ENCODE data around the gene MYO1F.
A peak's percentile ranks its signal among the peaks of the same experiment; 100 is the strongest.
"Not testable (repeated sequence)": the region's sequence is repeated elsewhere in the genome, so short reads cannot be mapped to it uniquely, and the experiment has no call there.

MYO1F gene

GRCh38 chr19:8577247-8577646 lies at the start of gene MYO1F:
Gene MYO1F, minus strand, starts transcription at chr19:8577442. Its CDS starts 133 bp downstream, at chr19:8577309.
- DNase-seq (ENCODE audit: low read depth), result no peak

GRCh38 chr19:8626842-8627241 lies 49.6 kb upstream of the MYO1F start:
- DNase-seq (ENCODE audit: low read depth), result no peak

GRCh38 chr19:8622886-8623285 lies 45.6 kb upstream of the MYO1F start:
- not testable (repeated sequence) for DNase-seq (ENCODE audit: low read depth)

- peak; percentile 21 for DNase-seq (ENCODE audit: low read depth)
Measured at GRCh38 chr19:8618751-8619150, 41.5 kb upstream of the MYO1F start.

GRCh38 chr19:8617984-8618383 lies 40.7 kb upstream of the MYO1F start:
- DNase-seq (ENCODE audit: low read depth), result no peak

- DNase-seq (ENCODE audit: low read depth), result not testable (repeated sequence)
Measured at GRCh38 chr19:8617325-8617724, 40.1 kb upstream of the MYO1F start.

GRCh38 chr19:8616861-8617260 lies 39.6 kb upstream of the MYO1F start:
- no peak for DNase-seq (ENCODE audit: low read depth)

- peak; percentile 54 for DNase-seq (ENCODE audit: low read depth)
Measured at GRCh38 chr19:8615813-8616596, 38.8 kb upstream of the MYO1F start.

DNA sequence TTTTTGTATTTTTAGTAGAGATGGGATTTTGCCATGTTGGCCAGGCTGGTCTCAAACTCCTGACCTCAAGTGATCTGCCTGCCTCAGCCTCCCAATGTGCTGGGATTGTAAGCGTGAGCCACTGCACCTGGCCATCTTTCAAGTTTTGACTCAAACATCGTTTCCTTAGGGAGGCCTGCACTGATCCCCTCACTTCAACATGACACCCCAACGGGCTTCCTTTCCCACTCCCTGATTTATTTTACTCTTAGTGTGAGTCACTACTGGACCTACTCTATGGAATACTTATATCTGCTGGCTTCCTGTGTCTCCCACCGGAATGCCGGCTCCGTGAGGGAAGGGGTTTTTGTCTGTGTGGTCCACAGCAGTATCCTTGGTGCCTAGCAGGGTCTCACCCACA lies 37.8 kb upstream of the MYO1F start:
- DNase-seq (ENCODE audit: low read depth), result no peak

DNA sequence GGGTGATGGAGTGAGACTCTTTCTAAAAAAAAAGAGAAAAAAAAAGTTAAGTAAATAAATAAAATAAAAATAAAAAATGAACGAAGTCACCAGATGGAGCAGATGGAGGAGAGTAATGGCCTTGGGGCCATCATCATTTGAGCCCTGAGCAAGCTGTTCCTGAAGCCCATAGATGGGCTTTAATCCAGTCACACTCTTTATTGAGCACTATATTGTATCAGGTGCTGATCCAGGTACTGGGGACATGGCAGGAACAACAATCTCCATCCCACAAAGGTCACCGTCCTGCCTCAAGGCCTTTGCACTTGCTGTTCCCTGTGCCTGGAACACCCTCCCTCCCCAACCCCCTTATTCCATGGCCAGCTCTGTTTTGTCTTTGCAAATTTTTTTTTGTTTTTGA lies 37.2 kb upstream of the MYO1F start:
- DNase-seq (ENCODE audit: low read depth), result no peak

DNA sequence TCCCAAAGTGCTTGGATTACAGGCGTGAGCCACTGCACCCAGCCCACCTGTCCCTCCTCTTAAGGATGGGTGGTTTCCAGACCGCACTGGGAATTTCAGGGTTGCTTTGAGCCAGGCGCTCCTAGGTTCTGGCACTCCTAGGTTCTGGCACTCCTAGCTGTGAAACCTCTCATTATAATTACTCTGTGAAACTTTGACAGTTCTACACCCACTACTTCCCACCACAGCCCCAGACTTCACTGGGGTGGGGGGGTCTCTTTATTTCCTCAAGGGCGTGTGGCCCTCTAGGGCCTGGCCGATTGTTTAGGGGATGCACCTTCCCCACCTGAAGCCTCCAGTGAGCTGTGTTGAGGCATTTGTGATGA lies 35.5 kb upstream of the MYO1F start:
- no peak for DNase-seq (ENCODE audit: low read depth)

- DNase-seq (ENCODE audit: low read depth), result peak; percentile 76
Measured at GRCh38 chr19:8611877-8612806, 34.9 kb upstream of the MYO1F start.

- no peak for DNase-seq (ENCODE audit: low read depth)
Measured at GRCh38 chr19:8611391-8611876, 34.2 kb upstream of the MYO1F start.

GRCh38 chr19:8610936-8611300 lies 33.7 kb upstream of the MYO1F start:
- no peak for DNase-seq (ENCODE audit: low read depth)

- peak; percentile 21 for DNase-seq (ENCODE audit: low read depth)
Measured at GRCh38 chr19:8610041-8610935, 33.0 kb upstream of the MYO1F start, which contains the start of gene ADAMTS10. Gene ADAMTS10, minus strand, starts transcription at chr19:8610715. Its CDS starts 5,005 bp downstream, at chr19:8605710.

GRCh38 chr19:8609279-8610040 lies 32.2 kb upstream of the MYO1F start:
- DNase-seq (ENCODE audit: low read depth), result peak; percentile 60

DNA sequence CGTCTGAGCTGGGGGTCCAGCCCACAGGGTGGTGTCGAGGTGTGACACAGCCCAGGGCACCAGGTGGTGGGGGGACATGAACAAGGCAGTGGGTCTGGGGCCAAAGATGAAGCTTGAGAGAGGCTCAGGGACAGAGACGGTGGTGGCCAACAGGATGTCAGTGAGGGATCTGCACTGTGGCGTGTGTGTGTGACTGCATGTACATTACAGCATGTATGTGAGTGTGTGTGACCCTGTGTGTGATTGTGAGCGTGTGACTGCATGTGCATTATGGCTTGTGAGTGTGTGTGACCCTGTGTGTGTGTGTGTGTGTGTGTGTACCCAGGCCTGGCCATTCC lies 31.7 kb upstream of the MYO1F start:
- no peak for DNase-seq (ENCODE audit: low read depth)

- peak; percentile 69 for DNase-seq (ENCODE audit: low read depth)
Measured at GRCh38 chr19:8607386-8607785, 30.1 kb upstream of the MYO1F start.

GRCh38 chr19:8605514-8605913 lies 28.3 kb upstream of the MYO1F start:
- no peak for DNase-seq (ENCODE audit: low read depth)

DNA sequence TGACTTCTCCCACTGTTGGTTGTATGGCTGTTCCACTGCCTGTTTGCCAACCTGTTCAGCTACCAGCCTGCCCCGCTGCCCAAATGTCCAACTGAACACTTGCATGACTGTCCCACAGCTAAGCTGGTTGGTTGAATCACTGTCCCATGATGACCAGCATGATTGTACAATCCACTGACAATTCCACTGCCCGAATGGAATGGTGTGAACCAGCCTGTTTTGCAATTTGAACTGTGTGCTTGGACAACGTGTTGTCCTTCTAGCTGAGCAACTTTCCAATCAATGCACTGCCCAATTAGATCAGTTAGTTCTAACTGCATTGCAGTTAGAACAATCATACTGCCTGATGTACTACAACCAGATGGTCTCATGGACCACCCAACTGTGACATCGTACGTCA lies 24.6 kb upstream of the MYO1F start:
- DNase-seq (ENCODE audit: low read depth), result no peak

DNA sequence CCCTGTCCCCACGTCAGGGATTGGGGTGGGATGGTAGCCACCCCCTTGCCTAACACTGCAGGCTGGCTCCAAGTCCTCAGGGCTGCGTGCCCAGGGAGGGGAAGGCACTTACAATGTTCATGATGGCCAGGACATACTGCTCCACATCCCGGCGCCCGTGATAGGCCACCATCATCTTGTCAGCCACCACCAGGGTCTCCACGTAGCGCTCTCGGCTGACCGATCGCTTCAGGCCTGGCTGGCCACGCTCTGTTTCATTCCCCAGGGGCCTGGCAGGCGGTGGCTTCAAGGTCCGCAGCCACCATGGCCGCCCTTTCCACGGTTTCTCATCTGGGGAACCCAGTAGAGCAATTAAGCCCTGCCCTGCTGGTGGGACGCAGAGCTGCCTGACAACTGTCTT lies 23.6 kb upstream of the MYO1F start:
- no peak for DNase-seq (ENCODE audit: low read depth)
